CD1c-positive myeloid dendritic cell (primary cell): ENCODE data around the gene TFF2.

Source experiments
- DNase-seq: peaks from one replicate; pipeline ENCODE4 v3.0.0-alpha.2; 2016; ENCODE audit errors: extremely low spot score

TFF2 gene

GRCh38 chr21:42350927-42351426, at the start of gene TFF2:
TFF2 (minus strand) TSS chr21:42350994; CDS start chr21:42350957, 37 bp downstream.
- DNase-seq: no peak

- DNase-seq: no peak
Measured at GRCh38 chr21:42400525-42400924, 49.7 kb upstream of the TFF2 start.

- no peak for DNase-seq
Measured at GRCh38 chr21:42398436-42399028, 47.7 kb upstream of the TFF2 start.

- no peak for DNase-seq
Measured at GRCh38 chr21:42397746-42398394, 47.1 kb upstream of the TFF2 start.

GRCh38 chr21:42396799-42397745, 46.3 kb upstream of the TFF2 start:
- no peak for DNase-seq

GRCh38 chr21:42395905-42396651, 45.3 kb upstream of the TFF2 start, which contains the start of gene TMPRSS3:
TMPRSS3 (minus strand) TSS chr21:42396052; CDS start chr21:42395417, 635 bp downstream.
- no peak for DNase-seq

GRCh38 chr21:42395302-42395701, 44.5 kb upstream of the TFF2 start:
- DNase-seq: no peak

GRCh38 chr21:42393443-42393950, 42.7 kb upstream of the TFF2 start:
- DNase-seq: no peak

- DNase-seq: no peak
Measured at GRCh38 chr21:42392731-42393442, 42.1 kb upstream of the TFF2 start.

GRCh38 chr21:42391297-42391696, 40.5 kb upstream of the TFF2 start:
- no peak for DNase-seq

- no peak for DNase-seq
Measured at GRCh38 chr21:42390696-42391095, 39.9 kb upstream of the TFF2 start.

- no peak for DNase-seq
Measured at GRCh38 chr21:42390193-42390592, 39.4 kb upstream of the TFF2 start.

- no peak for DNase-seq
Measured at GRCh38 chr21:42389449-42389835, 38.6 kb upstream of the TFF2 start.

- no peak for DNase-seq
Measured at GRCh38 chr21:42388740-42389448, 38.1 kb upstream of the TFF2 start.

- DNase-seq: no peak
Measured at GRCh38 chr21:42387843-42388340, 37.1 kb upstream of the TFF2 start.

GRCh38 chr21:42387164-42387563, 36.4 kb upstream of the TFF2 start:
- peak; percentile 45 for DNase-seq

- DNase-seq: peak; percentile 31
Measured at GRCh38 chr21:42386034-42386591, 35.3 kb upstream of the TFF2 start.

- no peak for DNase-seq
Measured at GRCh38 chr21:42385619-42386018, 34.8 kb upstream of the TFF2 start.

- peak; percentile 15 for DNase-seq
Measured at GRCh38 chr21:42384989-42385388, 34.2 kb upstream of the TFF2 start.
